Common myeloid progenitor, CD34-positive (primary cell): ENCODE measurements around the gene BET1. TPM values are rescaled to one million over a fixed set of nuclear protein-coding genes. Genes with fewer than 3 reads are reported as not detected.
A peak's percentile ranks its signal among the peaks of the same experiment; 100 is the strongest.

ENCODE experiments used
- CTCF ChIA-PET: fragments of 350-600 bp; sonication (Branson Sonifier 250); formaldehyde crosslinking; loops from one replicate; lab custom pipeline; 2021; ENCODE audit warnings: antibody characterized with exemption; lab: Charles Lee
- POLR2A ChIA-PET: fragments of 350-600 bp; sonication (Branson Sonifier 250); formaldehyde crosslinking; loops from one replicate; lab custom pipeline; 2021; ENCODE audit warnings: antibody characterized with exemption; lab: Charles Lee
- DNase-seq, 3 donors: peaks; one replicate each; pipeline versions ENCODE4 v3.0.0 to v3.0.0-alpha.2; 2013
- H3K27ac ChIP-seq, 2 experiments: 1 replicate in 1 of 2; 2 replicates in 1 of 2; pipeline ENCODE4 v1.7.0; 2013; ENCODE audit warnings: inconsistent platforms in 2 of 2, low read length in 2 of 2, mild to moderate bottlenecking in 2 of 2, low read depth in 1 of 2, moderate library complexity in 1 of 2; ENCODE audit not compliant: severe bottlenecking in 2 of 2, insufficient read depth in 1 of 2, poor library complexity in 1 of 2
- H3K27me3 ChIP-seq, 5 experiments: replicated peaks in 2 of 5; 1 replicate in 3 of 5; 2 replicates in 2 of 5; pipeline versions ENCODE4 v1.6.1 to v1.7.0; 2013; ENCODE audit warnings: low read length in 4 of 5, mild to moderate bottlenecking in 2 of 5, moderate library complexity in 2 of 5, inconsistent platforms in 1 of 5; ENCODE audit not compliant: insufficient read depth in 5 of 5, control insufficient read depth in 4 of 5
- H3K36me3 ChIP-seq, 4 experiments: 1 replicate in 2 of 4; 2 replicates in 2 of 4; pipeline versions ENCODE4 v1.6.1 to v1.7.0; 2013; ENCODE audit warnings: low read length in 3 of 4, control low read depth in 1 of 4, mild to moderate bottlenecking in 1 of 4; ENCODE audit not compliant: control insufficient read depth in 4 of 4, insufficient read depth in 4 of 4
- H3K4me1 ChIP-seq, 4 experiments: 1 replicate in 3 of 4; 2 replicates in 1 of 4; pipeline versions ENCODE4 v1.6.1 to v1.7.1; 2013; ENCODE audit warnings: low read length in 3 of 4, mild to moderate bottlenecking in 3 of 4, control low read depth in 1 of 4, inconsistent platforms in 1 of 4, moderate library complexity in 1 of 4; ENCODE audit not compliant: control insufficient read depth in 4 of 4, insufficient read depth in 4 of 4; ENCODE audit errors: control extremely low read depth in 1 of 4
- H3K4me3 ChIP-seq, 7 experiments: 1 replicate in 4 of 7; 2 replicates in 3 of 7; pipeline versions ENCODE4 v1.5.1 to v1.7.0; 2013; ENCODE audit warnings: mild to moderate bottlenecking in 7 of 7, low read length in 6 of 7, moderate library complexity in 6 of 7, inconsistent platforms in 2 of 7, low read depth in 2 of 7, control low read depth in 1 of 7; ENCODE audit not compliant: insufficient read depth in 4 of 7, control insufficient read depth in 1 of 7; ENCODE audit errors: extremely low read depth in 1 of 7
- H3K9me3 ChIP-seq, 5 experiments: 1 replicate in 4 of 5; 2 replicates in 1 of 5; pipeline versions ENCODE4 v1.6.1 to v1.7.1; 2013; ENCODE audit warnings: low read length in 4 of 5, mild to moderate bottlenecking in 2 of 5, inconsistent platforms in 1 of 5, low read depth in 1 of 5, moderate library complexity in 1 of 5; ENCODE audit not compliant: control insufficient read depth in 4 of 5, insufficient read depth in 2 of 5; ENCODE audit errors: control extremely low read depth in 1 of 5
- WGBS: methylation state at CpG from one replicate; pipeline ENCODE4 v1.1.5; 2013; ENCODE audit not compliant: insufficient coverage; 5-methylcytosine and 5-hydroxymethylcytosine counted together
- polyA plus RNA-seq: library from polyadenylated mRNA; unstranded; fragments of 120-200 nt; gene quantifications from one replicate; pipeline ENCODE4 v1.2.1, GENCODE V29; 2013

BET1 gene
- 18.9 TPM for polyA plus RNA-seq

GRCh38 chr7:94004024-94004951 lies at the start of gene BET1:
Gene BET1 (minus strand): TSS chr7:94004355. CDS start chr7:94004216, 139 bp downstream.
- peak; percentile 96 to 98 (median 97) for DNase-seq
- no peaks in the 10 kb centered on the region for H3K9me3 ChIP-seq
- POLR2A ChIA-PET, result no interaction called here

GRCh38 chr7:94053532-94053931 lies 49.4 kb upstream of the BET1 start:
- no peak overlapping the region for H3K27ac ChIP-seq
- H3K27me3 ChIP-seq, result peaks cover 0 to 68% (median 40%) of the 10 kb centered on the region in 5 experiments
- H3K4me1 ChIP-seq, result peaks cover 4 to 29% (median 10%) of the 10 kb centered on the region in 4 experiments
- CTCF ChIA-PET, result interaction anchor here (1.0 kb wide), 1 partner anchor 11 kb away, joined by 3 read pairs; no protein-coding TSS in a partner anchor
- DNase-seq, result no peak
- H3K4me3 ChIP-seq, result no peak overlapping the region
- no peaks in the 10 kb centered on the region for H3K36me3 ChIP-seq
- POLR2A ChIA-PET, result no interaction called here
- WGBS, result no CpG with 5 or more reads among the region's 2 CpGs
- H3K9me3 ChIP-seq, result peaks cover 0 to 5% (median 3%) of the 10 kb centered on the region in 5 experiments

More at GRCh38 chr7:94004024-94004951, at the start of gene BET1:
- H3K4me3 ChIP-seq, result peak within 1 kb of the TSS; percentile 90 to 98 (median 95)
- WGBS, result under 1% methylated on average over 24 of the region's 47 CpGs
- CTCF ChIA-PET, result no interaction called here
- H3K27ac ChIP-seq, result peak within 1 kb of the TSS; percentile 88 to 96
- H3K27me3 ChIP-seq, result peaks cover 0 to 21% (median 9%) of the 10 kb centered on the region in 5 experiments
- H3K4me1 ChIP-seq, result peaks cover 12 to 18% (median 16%) of the 10 kb centered on the region in 4 experiments
- H3K36me3 ChIP-seq, result no peaks in the 10 kb centered on the region

- POLR2A ChIA-PET, result no interaction called here
- no peak for DNase-seq
- peaks cover 0 to 67% (median 41%) of the 10 kb centered on the region in 5 experiments for H3K27me3 ChIP-seq
- 33% methylated on average over 1 of the region's 5 CpGs for WGBS
- no peak overlapping the region for H3K4me3 ChIP-seq
- CTCF ChIA-PET, result no interaction called here
- peaks cover 0 to 5% (median 3%) of the 10 kb centered on the region in 5 experiments for H3K9me3 ChIP-seq
- H3K4me1 ChIP-seq, result peaks cover 4 to 36% (median 10%) of the 10 kb centered on the region in 4 experiments
- no peak overlapping the region for H3K27ac ChIP-seq
- no peaks in the 10 kb centered on the region for H3K36me3 ChIP-seq
Observed at GRCh38 chr7:94052398-94053180, 48.4 kb upstream of the BET1 start.

DNA sequence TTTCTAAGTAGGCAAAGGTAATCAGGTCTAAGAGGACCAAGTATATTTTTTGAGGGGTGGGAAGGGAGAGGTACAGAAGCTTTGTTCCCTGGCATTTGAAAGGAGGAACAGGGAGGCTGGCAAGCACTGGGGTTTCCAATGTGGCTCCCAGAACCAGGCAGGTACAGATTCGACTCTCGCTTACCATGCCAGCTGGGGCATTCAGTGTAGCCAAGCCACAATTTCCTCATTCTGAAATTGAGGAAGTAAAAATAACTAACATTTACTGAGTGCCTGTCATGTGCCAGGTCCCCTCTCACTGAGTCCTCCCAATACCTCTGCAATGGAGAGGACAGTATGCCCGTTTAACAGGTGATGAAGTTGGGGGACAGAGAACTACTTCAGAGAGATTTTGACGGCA lies 45.9 kb upstream of the BET1 start:
- Histone ChIP-seq H3K27me3 (peaks cover 0 to 67% (median 47%) of the 10 kb centered on the region in 5 experiments), H3K4me1 (peaks cover 4 to 30% (median 10%) of the 10 kb centered on the region in 4 experiments), H3K4me3 (no peak overlapping the region), H3K9me3 (no peaks in the 10 kb centered on the region), H3K36me3 (no peaks in the 10 kb centered on the region), H3K27ac (no peak overlapping the region)
- ChIA-PET CTCF (no interaction called here), POLR2A (no interaction called here)
- 0% methylated on average over 3 of the region's 4 CpGs for WGBS
- peak; percentile 79 to 96 (median 93) for DNase-seq

GRCh38 chr7:94049615-94050014 lies 45.5 kb upstream of the BET1 start:
- H3K4me3 ChIP-seq, result peak overlapping the region in 2 of 7 experiments; percentile 8 to 23
- WGBS, result 6% methylated on average over 3 of the region's 5 CpGs

GRCh38 chr7:94048755-94049154 lies 44.6 kb upstream of the BET1 start:
- POLR2A ChIA-PET, result no interaction called here
- H3K27ac ChIP-seq, result no peak overlapping the region
- no CpG with 5 or more reads among the region's 2 CpGs for WGBS
- H3K27me3 ChIP-seq, result peaks cover 0 to 61% (median 40%) of the 10 kb centered on the region in 5 experiments
- H3K4me1 ChIP-seq, result peaks cover 4 to 30% (median 10%) of the 10 kb centered on the region in 4 experiments
- H3K36me3 ChIP-seq, result no peaks in the 10 kb centered on the region
- H3K9me3 ChIP-seq, result no peaks in the 10 kb centered on the region
- CTCF ChIA-PET, result no interaction called here
- no peak for DNase-seq
- no peak overlapping the region for H3K4me3 ChIP-seq

More at GRCh38 chr7:94049615-94050014, 45.5 kb upstream of the BET1 start:
- DNase-seq, result peak in 1 of 3 donors; percentile 31
- Histone ChIP-seq H3K36me3 (no peaks in the 10 kb centered on the region), H3K9me3 (no peaks in the 10 kb centered on the region), H3K27me3 (peaks cover 0 to 68% (median 48%) of the 10 kb centered on the region in 5 experiments), H3K4me1 (peaks cover 4 to 30% (median 10%) of the 10 kb centered on the region in 4 experiments), H3K27ac (no peak overlapping the region)
- POLR2A ChIA-PET, result no interaction called here
- CTCF ChIA-PET, result no interaction called here
